ENCODE measurements around the gene SLC22A23.

- TF ChIP-seq EP300 (IDR thresholded peaks at IDR 0.05) (no peak), POLR2A (IDR thresholded peaks at IDR 0.05) (no peak)
- TF ChIP-seq, protein P1, sequence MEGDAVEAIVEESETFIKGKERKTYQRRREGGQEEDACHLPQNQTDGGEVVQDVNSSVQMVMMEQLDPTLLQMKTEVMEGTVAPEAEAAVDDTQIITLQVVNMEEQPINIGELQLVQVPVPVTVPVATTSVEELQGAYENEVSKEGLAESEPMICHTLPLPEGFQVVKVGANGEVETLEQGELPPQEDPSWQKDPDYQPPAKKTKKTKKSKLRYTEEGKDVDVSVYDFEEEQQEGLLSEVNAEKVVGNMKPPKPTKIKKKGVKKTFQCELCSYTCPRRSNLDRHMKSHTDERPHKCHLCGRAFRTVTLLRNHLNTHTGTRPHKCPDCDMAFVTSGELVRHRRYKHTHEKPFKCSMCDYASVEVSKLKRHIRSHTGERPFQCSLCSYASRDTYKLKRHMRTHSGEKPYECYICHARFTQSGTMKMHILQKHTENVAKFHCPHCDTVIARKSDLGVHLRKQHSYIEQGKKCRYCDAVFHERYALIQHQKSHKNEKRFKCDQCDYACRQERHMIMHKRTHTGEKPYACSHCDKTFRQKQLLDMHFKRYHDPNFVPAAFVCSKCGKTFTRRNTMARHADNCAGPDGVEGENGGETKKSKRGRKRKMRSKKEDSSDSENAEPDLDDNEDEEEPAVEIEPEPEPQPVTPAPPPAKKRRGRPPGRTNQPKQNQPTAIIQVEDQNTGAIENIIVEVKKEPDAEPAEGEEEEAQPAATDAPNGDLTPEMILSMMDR (IDR thresholded peaks at IDR 0.05): no peak
These were observed 64.9 kb downstream of the SLC22A23 start for GRCh38 chr6:3391902-3392458.

Data from stomach (tissue), 4 donors.